GM12892 (cell line): ENCODE results near the gene ASB8.

ENCODE experiments used
- POLR2A ChIP-seq: IDR thresholded peaks from 2 replicates; pipeline ENCODE4 v1.6.1; 2011; ENCODE audit warnings: low read depth, low read length, control low read depth
- POLR2AphosphoS5 ChIP-seq: IDR thresholded peaks from 2 replicates; pipeline ENCODE4 v1.6.1; 2011; ENCODE audit warnings: low read depth, low read length, control low read depth
- TAF1 ChIP-seq: IDR thresholded peaks from 2 replicates; pipeline ENCODE4 v1.6.1; 2011; ENCODE audit warnings: low read depth, mild to moderate bottlenecking, control low read depth, low read length, borderline replicate concordance

GRCh38 chr12:48160046-48160445, 2.7 kb upstream of the ASB8 start:
- TF ChIP-seq POLR2A (no peak), POLR2AphosphoS5 (no peak), TAF1 (no peak)
